ENCODE measurements around the gene FBXL15.

DNA sequence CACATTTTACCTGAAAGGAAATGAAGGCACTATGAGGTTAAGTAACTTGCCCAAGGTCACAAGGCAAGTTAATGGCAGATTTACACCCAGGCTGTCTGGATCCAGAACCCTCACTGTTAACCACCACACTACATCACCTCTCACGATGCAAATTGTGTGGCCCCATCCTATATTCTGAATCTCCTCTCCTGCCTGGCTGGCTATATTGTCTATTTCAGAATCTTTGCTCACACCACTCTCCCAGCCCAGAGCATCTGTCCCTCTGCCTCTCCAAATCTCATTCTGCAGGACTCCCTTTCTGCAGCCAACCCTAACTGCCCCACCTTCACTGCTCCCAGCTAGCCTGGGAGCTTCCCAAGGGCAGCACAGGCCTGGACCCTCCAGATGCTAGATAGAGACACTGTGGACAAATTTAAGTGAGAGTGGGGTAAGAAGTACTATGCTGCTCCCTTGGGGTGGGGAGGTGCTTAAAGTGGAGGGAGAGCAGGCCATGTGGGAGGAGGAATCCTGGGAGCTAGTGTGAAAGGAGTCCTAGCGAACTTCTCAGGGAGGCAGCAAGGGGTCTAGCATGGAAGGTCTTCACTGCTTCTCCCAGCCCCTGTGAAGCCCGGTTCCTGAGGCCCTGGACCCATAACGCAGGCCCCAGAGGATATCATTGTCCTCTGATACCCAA lies 11.0 kb downstream of the FBXL15 start:
- TF ChIP-seq, protein P1, sequence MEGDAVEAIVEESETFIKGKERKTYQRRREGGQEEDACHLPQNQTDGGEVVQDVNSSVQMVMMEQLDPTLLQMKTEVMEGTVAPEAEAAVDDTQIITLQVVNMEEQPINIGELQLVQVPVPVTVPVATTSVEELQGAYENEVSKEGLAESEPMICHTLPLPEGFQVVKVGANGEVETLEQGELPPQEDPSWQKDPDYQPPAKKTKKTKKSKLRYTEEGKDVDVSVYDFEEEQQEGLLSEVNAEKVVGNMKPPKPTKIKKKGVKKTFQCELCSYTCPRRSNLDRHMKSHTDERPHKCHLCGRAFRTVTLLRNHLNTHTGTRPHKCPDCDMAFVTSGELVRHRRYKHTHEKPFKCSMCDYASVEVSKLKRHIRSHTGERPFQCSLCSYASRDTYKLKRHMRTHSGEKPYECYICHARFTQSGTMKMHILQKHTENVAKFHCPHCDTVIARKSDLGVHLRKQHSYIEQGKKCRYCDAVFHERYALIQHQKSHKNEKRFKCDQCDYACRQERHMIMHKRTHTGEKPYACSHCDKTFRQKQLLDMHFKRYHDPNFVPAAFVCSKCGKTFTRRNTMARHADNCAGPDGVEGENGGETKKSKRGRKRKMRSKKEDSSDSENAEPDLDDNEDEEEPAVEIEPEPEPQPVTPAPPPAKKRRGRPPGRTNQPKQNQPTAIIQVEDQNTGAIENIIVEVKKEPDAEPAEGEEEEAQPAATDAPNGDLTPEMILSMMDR (IDR thresholded peaks at IDR 0.05; ENCODE audit: low read depth, low read length), result no peak
- no peak for TF ChIP-seq MYC (IDR thresholded peaks at IDR 0.05; ENCODE audit: low read depth, low read length)
- TF ChIP-seq, protein P2, sequence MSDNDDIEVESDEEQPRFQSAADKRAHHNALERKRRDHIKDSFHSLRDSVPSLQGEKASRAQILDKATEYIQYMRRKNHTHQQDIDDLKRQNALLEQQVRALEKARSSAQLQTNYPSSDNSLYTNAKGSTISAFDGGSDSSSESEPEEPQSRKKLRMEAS (IDR thresholded peaks at IDR 0.05; ENCODE audit: low read depth, low read length), result no peak
- no peak for TF ChIP-seq POLR2A (IDR thresholded peaks at IDR 0.05; ENCODE audit: extremely low read depth, insufficient read length)

Measured in NB4 (cell line).